ENCODE measurements around the gene RSAD1. TPM values are rescaled to one million over a fixed set of nuclear protein-coding genes. Genes with fewer than 3 reads are reported as not detected.

The RSAD1 gene
- total RNA-seq, 2 donors from 2014 or later: 26.6 to 35.8 TPM

DNA sequence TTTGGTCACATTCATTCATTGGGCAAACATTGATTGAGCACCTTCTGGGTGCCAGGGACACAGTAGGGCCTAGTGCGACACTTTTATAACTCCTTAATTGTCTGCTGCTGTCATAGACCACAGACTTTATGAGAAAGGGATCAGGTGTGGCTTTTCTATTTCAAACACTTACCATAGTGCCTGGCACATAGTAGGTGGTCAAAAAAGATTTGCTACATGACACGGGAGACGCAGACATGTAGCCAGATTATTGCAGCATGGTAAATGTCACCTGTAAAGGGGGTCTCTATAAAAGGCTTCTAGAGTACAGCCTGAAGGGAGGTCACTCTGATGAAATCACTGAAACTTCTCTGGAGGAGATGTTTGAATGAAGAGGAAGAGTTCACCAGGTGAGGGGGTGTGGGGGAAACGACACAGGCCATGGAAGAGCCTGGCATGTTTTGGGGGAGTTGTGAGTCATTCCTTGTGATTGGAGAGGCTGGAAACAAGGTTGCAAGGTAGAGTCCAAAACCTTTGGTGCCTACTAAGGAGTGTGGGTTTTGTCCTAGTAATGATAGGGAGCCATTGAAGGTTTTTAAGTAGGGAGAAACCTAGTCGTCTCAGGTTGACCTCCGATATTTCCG is 1.6 kb downstream of the RSAD1 start:
- H3K4me3 Mint-ChIP-seq: no peak overlapping the region
- 96 to 97% methylated on average over 5 to 7 of the region's 7 CpGs for WGBS, 2 experiments (ENCODE audit: insufficient coverage in 1 of 2, insufficient read length in 1 of 2)
- DNase-seq: no peak
- Histone ChIP-seq H3K27ac (ENCODE audit: low read depth, low read length) (no peak overlapping the region), H3K9me3 (ENCODE audit: control insufficient read depth, low read length) (no peaks in the 10 kb centered on the region), H3K4me3 (ENCODE audit: low read length) (no peak overlapping the region), H3K9ac (ENCODE audit: extremely low read depth, low read length, poor library complexity, severe bottlenecking) (no peak overlapping the region), H3K27me3 (ENCODE audit: control insufficient read depth, insufficient read depth, low read length, poor library complexity, severe bottlenecking) (no peaks in the 10 kb centered on the region), H3K4me1 (ENCODE audit: control insufficient read depth, insufficient read depth, low read length) (no peaks in the 10 kb centered on the region), H3K36me3 (ENCODE audit: control insufficient read depth, insufficient read depth, low read length) (peaks cover 14% of the 10 kb centered on the region)
- H3K27ac Mint-ChIP-seq: no peak overlapping the region
- H3K36me3 Mint-ChIP-seq (ENCODE audit: low read depth): peaks cover 16% of the 10 kb centered on the region
- no peak for TF ChIP-seq CTCF (conservative IDR thresholded peaks at IDR 0.05)
- no peaks in the 10 kb centered on the region for H3K9me3 Mint-ChIP-seq
- peaks cover 14% of the 10 kb centered on the region for H3K4me1 Mint-ChIP-seq
- peaks cover 7% of the 10 kb centered on the region for H3K27me3 Mint-ChIP-seq (ENCODE audit: insufficient read depth)

DNA sequence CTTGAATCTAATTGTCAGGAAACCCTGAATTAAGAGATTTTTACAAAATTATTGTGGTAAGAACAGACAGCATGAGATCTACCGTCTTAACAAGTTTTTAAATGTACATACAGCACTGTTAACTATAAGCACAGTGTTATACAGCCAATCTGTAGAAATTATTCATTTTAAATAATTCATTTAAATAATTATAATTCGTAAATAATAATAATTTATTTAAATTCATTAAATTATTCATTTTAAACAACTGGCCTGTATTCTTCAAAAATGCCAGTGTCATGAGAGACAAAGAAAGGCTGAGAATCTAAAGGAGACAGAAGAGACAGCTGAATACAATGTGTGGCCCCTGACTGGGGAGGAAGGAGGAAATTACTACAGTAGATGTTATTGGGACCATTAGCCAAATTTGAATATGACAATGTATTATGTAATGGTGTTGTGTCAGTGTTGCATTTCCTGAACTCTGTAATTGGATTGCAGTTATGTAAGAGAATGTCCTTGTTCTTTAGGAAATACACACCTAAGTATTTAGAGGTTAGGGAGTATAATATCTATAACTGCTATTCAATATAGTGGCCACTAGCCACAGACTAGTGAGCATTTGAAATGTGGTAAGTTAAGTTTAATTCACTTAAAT is 2.3 kb downstream of the RSAD1 start:
- peaks cover 23% of the 10 kb centered on the region for H3K36me3 Mint-ChIP-seq (ENCODE audit: low read depth)
- peaks cover 2% of the 10 kb centered on the region for H3K27me3 Mint-ChIP-seq (ENCODE audit: insufficient read depth)
- H3K9me3 Mint-ChIP-seq: no peaks in the 10 kb centered on the region
- Histone ChIP-seq H3K27ac (ENCODE audit: low read depth, low read length) (no peak overlapping the region), H3K27me3 (ENCODE audit: control insufficient read depth, insufficient read depth, low read length, poor library complexity, severe bottlenecking) (no peaks in the 10 kb centered on the region), H3K36me3 (ENCODE audit: control insufficient read depth, insufficient read depth, low read length) (peaks cover 21% of the 10 kb centered on the region), H3K9me3 (ENCODE audit: control insufficient read depth, low read length) (no peaks in the 10 kb centered on the region), H3K4me3 (ENCODE audit: low read length) (no peak overlapping the region), H3K9ac (ENCODE audit: extremely low read depth, low read length, poor library complexity, severe bottlenecking) (no peak overlapping the region), H3K4me1 (ENCODE audit: control insufficient read depth, insufficient read depth, low read length) (no peaks in the 10 kb centered on the region)
- DNase-seq: no peak
- H3K27ac Mint-ChIP-seq: no peak overlapping the region
- H3K4me1 Mint-ChIP-seq: peaks cover 11% of the 10 kb centered on the region
- TF ChIP-seq CTCF (conservative IDR thresholded peaks at IDR 0.05): no peak
- 89% methylated on average over 1 of the region's 2 CpGs; no CpG with 5 or more reads in 1 of the 2 experiments for WGBS, 2 experiments (ENCODE audit: insufficient coverage in 1 of 2, insufficient read length in 1 of 2)
- no peak overlapping the region for H3K4me3 Mint-ChIP-seq

- Histone ChIP-seq H3K4me3 (ENCODE audit: low read length) (no peak overlapping the region), H3K9me3 (ENCODE audit: control insufficient read depth, low read length) (no peaks in the 10 kb centered on the region), H3K9ac (ENCODE audit: extremely low read depth, low read length, poor library complexity, severe bottlenecking) (no peak overlapping the region), H3K27ac (ENCODE audit: low read depth, low read length) (no peak overlapping the region), H3K36me3 (ENCODE audit: control insufficient read depth, insufficient read depth, low read length) (peaks cover 24% of the 10 kb centered on the region), H3K27me3 (ENCODE audit: control insufficient read depth, insufficient read depth, low read length, poor library complexity, severe bottlenecking) (no peaks in the 10 kb centered on the region), H3K4me1 (ENCODE audit: control insufficient read depth, insufficient read depth, low read length) (no peaks in the 10 kb centered on the region)
- Mint-ChIP-seq H3K27me3 (ENCODE audit: insufficient read depth) (peaks cover 2% of the 10 kb centered on the region), H3K9me3 (no peaks in the 10 kb centered on the region), H3K36me3 (ENCODE audit: low read depth) (peaks cover 24% of the 10 kb centered on the region), H3K4me3 (no peak overlapping the region), H3K27ac (no peak overlapping the region), H3K4me1 (peaks cover 8% of the 10 kb centered on the region)
- TF ChIP-seq CTCF (conservative IDR thresholded peaks at IDR 0.05): no peak
- WGBS, 2 experiments (ENCODE audit: insufficient coverage in 1 of 2, insufficient read length in 1 of 2): 93 to 100% methylated on average over 4 of the region's 4 CpGs
- no peak for DNase-seq
These were observed 3.0 kb downstream of the RSAD1 start for GRCh38 chr17:50481648-50482047.

Data from endodermal cell (in vitro differentiated cells).